ENCODE measurements around the gene PPP2CA. TPM values are rescaled to one million over a fixed set of nuclear protein-coding genes. Genes with fewer than 3 reads are reported as not detected.

PPP2CA gene
- 10 to 100 TPM; 66.9 to 78.1 TPM for total RNA-seq

GRCh38 chr5:134225780-134226440, at the start of gene PPP2CA:
Gene PPP2CA (minus strand): TSS chr5:134226073. CDS start chr5:134225861, 212 bp downstream.

DNA sequence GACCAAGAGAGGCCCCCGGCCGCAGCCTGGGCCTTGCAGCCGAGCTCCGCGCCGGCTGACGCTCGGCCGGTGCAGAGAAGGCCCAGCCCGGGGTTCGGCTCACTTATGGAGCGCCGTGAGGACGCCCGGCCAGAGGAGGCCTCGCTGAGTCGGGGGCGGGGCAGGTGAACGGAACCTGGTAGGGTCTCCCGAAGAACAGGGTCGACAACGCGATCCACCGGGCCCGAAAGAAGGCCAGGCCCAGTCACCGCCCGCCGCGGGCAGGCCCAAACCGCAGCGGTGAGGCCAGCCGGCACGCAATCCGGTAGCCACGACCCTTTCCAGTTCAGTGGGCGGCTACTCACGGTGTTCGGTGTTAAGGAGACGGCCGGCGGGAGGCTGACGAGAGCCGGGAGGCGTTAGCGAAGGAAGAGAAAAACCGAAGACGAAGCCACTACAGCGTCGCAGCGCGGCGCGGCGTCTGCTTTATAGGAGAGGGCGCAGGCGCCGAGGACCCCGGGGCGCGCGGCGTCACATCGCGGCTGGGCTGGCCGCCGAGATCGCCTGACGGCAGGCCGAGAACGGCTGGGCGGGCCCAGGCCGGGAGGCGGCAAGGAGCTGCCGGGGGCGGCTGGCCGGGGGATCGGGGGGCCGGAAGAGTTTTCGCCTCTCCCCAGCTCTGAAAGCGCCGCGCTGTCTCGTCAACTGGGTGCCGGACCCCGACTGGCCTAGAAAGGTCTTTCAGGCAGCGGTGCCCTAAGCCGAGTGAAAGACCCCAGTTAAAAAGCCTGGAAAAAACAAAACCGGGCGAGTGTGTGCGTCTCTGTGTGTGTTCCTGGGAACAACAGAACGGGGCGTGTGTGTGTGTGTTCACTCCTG, 49.1 kb downstream of the PPP2CA start, which contains the start of gene SKP1:
TSS of gene SKP1 (minus strand) at position 440 of the 858 bp plus-strand sequence. CDS start 2,928 bp downstream, outside the sequence.

Small RNAs within 50 kb of the gene (small RNA-seq; reads per million reads assigned to genes)
- 0 reads per million in 2 donors for gene MIR3661

Other genes starting within 250 kb of the PPP2CA start
- 100 to 1,000 TPM; 453 to 651 TPM for gene VDAC1, start 221.1 kb downstream of the PPP2CA start, total RNA-seq
- gene TCF7, start 111.4 kb downstream of the PPP2CA start, total RNA-seq, result 1 to 10 TPM in 1 of 2 donors, under 1 TPM in 1; 0.69 to 3.3 TPM
- 100 to 1,000 TPM; 162 to 170 TPM for gene SKP1, start 49.1 kb downstream of the PPP2CA start, total RNA-seq
- gene CDKL3, start 141.1 kb upstream of the PPP2CA start, total RNA-seq, result under 1 TPM; 0.34 to 0.67 TPM
- gene UBE2B, start 145.5 kb upstream of the PPP2CA start, total RNA-seq, result 10 to 100 TPM; 20.0 to 26.6 TPM
- gene CDKN2AIPNL, start 185.8 kb upstream of the PPP2CA start, total RNA-seq, result 10 to 100 TPM; 32.7 to 42.3 TPM

All from melanocyte of skin (primary cell).